Left ventricle myocardium inferior (tissue), 1 donor: Measurements from ENCODE around the gene TCF12. TPM values are rescaled to one million over a fixed set of nuclear protein-coding genes. Genes with fewer than 3 reads are reported as not detected.
A peak's percentile ranks its signal among the peaks of the same experiment; 100 is the strongest.

Experiments
- DNase-seq: peaks from one replicate; pipeline ENCODE4 v3.0.0-alpha.2; 2020
- H3K27ac ChIP-seq: fragments of 200-600 bp; replicated peaks from 2 replicates; pipeline ENCODE4 v1.8.0; 2021
- H3K27me3 ChIP-seq: fragments of 200-600 bp; 2 replicates; pipeline ENCODE4 v1.8.0; 2021; ENCODE audit warnings: low read depth
- H3K36me3 ChIP-seq: fragments of 200-600 bp; 2 replicates; pipeline ENCODE4 v1.8.0; 2021
- H3K4me1 ChIP-seq: fragments of 200-600 bp; 2 replicates; pipeline ENCODE4 v1.8.0; 2021
- H3K4me3 ChIP-seq: fragments of 200-600 bp; 2 replicates; pipeline ENCODE4 v1.8.0; 2021; ENCODE audit warnings: mild to moderate bottlenecking, moderate library complexity
- H3K9me3 ChIP-seq: fragments of 200-600 bp; replicated peaks from 2 replicates; pipeline ENCODE4 v1.8.0; 2021
- CTCF ChIP-seq: fragments of 200-600 bp; IDR thresholded peaks from 2 replicates; pipeline ENCODE4 v1.8.0; 2021; ENCODE audit warnings: antibody characterized with exemption, mild to moderate bottlenecking, borderline replicate concordance
- intact Hi-C: fragments of 100-400 bp; cut with micrococcal nuclease; formaldehyde crosslinking; loops from one replicate; pipeline ENCODE4 v1.11.0; 2022
- total RNA-seq: library from RNA; stranded (reverse); fragmentation: NEBNext Ultra II Directional; extraction: Animal tissue kit (Norgen Biotek cat#: 25700); gene quantifications from one replicate; pipeline ENCODE4 v1.2.1, GENCODE V29; 2021
- donor health status: DM: no; HTN: yes; CAD: no; lungs with severe emphysema.

Gene TCF12
- total RNA-seq, 1 donor from 2014 or later, result 52.1 TPM

- no peak for TF ChIP-seq CTCF
- no peak overlapping the region for H3K27ac ChIP-seq
- no peaks in the 10 kb centered on the region for H3K9me3 ChIP-seq
- H3K4me3 ChIP-seq, result no peak overlapping the region
- H3K4me1 ChIP-seq, result peaks cover 29% of the 10 kb centered on the region
- no peaks in the 10 kb centered on the region for H3K27me3 ChIP-seq
- no peak for DNase-seq
- no peaks in the 10 kb centered on the region for H3K36me3 ChIP-seq
- intact Hi-C loops, result loop anchor here (5.0 kb wide), 1 partner anchor 813 kb away; no protein-coding TSS in a partner anchor
These were observed 391.7 kb downstream of the TCF12 start for GRCh38 chr15:57309856-57310760.

- Histone ChIP-seq H3K27me3 (no peaks in the 10 kb centered on the region), H3K27ac (no peak overlapping the region), H3K4me1 (peaks cover 28% of the 10 kb centered on the region), H3K4me3 (no peak overlapping the region), H3K9me3 (no peaks in the 10 kb centered on the region), H3K36me3 (no peaks in the 10 kb centered on the region)
- intact Hi-C loops, result no loop called here
- no peak for TF ChIP-seq CTCF
- DNase-seq, result no peak
These were observed 392.4 kb downstream of the TCF12 start for GRCh38 chr15:57310876-57311275.

GRCh38 chr15:57312006-57312317 lies 393.5 kb downstream of the TCF12 start:
- H3K27ac ChIP-seq, result no peak overlapping the region
- H3K9me3 ChIP-seq, result no peaks in the 10 kb centered on the region
- TF ChIP-seq CTCF, result no peak
- DNase-seq, result no peak
- intact Hi-C loops, result no loop called here
- peaks cover 17% of the 10 kb centered on the region for H3K4me1 ChIP-seq
- H3K36me3 ChIP-seq, result no peaks in the 10 kb centered on the region
- H3K27me3 ChIP-seq, result no peaks in the 10 kb centered on the region
- no peak overlapping the region for H3K4me3 ChIP-seq

GRCh38 chr15:57312318-57313133 lies 394.1 kb downstream of the TCF12 start:
- H3K36me3 ChIP-seq, result no peaks in the 10 kb centered on the region
- peak overlapping the region; percentile 55 for H3K27ac ChIP-seq
- no peaks in the 10 kb centered on the region for H3K9me3 ChIP-seq
- no peak for TF ChIP-seq CTCF
- intact Hi-C loops, result no loop called here
- no peak overlapping the region for H3K4me3 ChIP-seq
- peaks cover 12% of the 10 kb centered on the region for H3K4me1 ChIP-seq
- no peaks in the 10 kb centered on the region for H3K27me3 ChIP-seq
- no peak for DNase-seq

GRCh38 chr15:57313134-57313483 lies 394.7 kb downstream of the TCF12 start:
- no peaks in the 10 kb centered on the region for H3K9me3 ChIP-seq
- H3K4me3 ChIP-seq, result no peak overlapping the region
- no peak for DNase-seq
- no peak for TF ChIP-seq CTCF
- H3K36me3 ChIP-seq, result no peaks in the 10 kb centered on the region
- peak overlapping the region; percentile 55 for H3K27ac ChIP-seq
- H3K4me1 ChIP-seq, result peaks cover 12% of the 10 kb centered on the region
- intact Hi-C loops, result no loop called here
- no peaks in the 10 kb centered on the region for H3K27me3 ChIP-seq
